HepG2 (cell line): ENCODE results near the gene NEK6. TPM values are rescaled to one million over a fixed set of nuclear protein-coding genes. Genes with fewer than 3 reads are reported as not detected.

Experiments
- HIVEP1 ChIP-seq: sonication (generic); formaldehyde crosslinking; IDR thresholded peaks from 2 replicates; pipeline ENCODE4 v1.4.0; 2020; ENCODE audit warnings: mild to moderate bottlenecking, missing genetic modification reagents
- KMT2B ChIP-seq: IDR thresholded peaks from 2 replicates; pipeline ENCODE4 v1.6.1; 2016; ENCODE audit warnings: missing genetic modification reagents, missing compliant biosample characterization
- POGZ ChIP-seq: sonication (generic); formaldehyde crosslinking; IDR thresholded peaks from 2 replicates; pipeline ENCODE4 v1.4.0; 2020; ENCODE audit warnings: mild to moderate bottlenecking, missing genetic modification reagents
- ZNF652 ChIP-seq: IDR thresholded peaks from 2 replicates; pipeline ENCODE4 v1.6.1; 2016; ENCODE audit warnings: low read depth, borderline replicate concordance
- polyA plus RNA-seq, 8 experiments: library from polyadenylated mRNA; depleted of rRNA in 3 of 8; stranded (reverse) in 7 of 8; unstranded in 1 of 8; fragments of >200 nt; fragmentation: Illumina TruSeq in 4 of 8; extraction: Trizol in 4 of 8; gene quantifications; 2 replicates each; pipeline versions ENCODE4 v1.2.1 to v1.2.3, GENCODE V29; 2011 to 2016; ENCODE audit warnings: low read depth in 4 of 8, missing spikeins in 1 of 8, mixed read lengths in 1 of 8; ENCODE audit not compliant: insufficient read depth in 1 of 8
- total RNA-seq, 5 experiments: library from RNA; depleted of rRNA; stranded (reverse); fragments of >200 nt; fragmentation: Illumina TruSeq; extraction: Trizol; gene quantifications; 2 replicates each; pipeline ENCODE4 v1.2.3, GENCODE V29; 2016; ENCODE audit warnings: low read depth in 1 of 5
- TF ChIP-seq, protein P1 (sequence below): sonication (generic); formaldehyde crosslinking; IDR thresholded peaks from 2 replicates; pipeline ENCODE4 v1.4.0; 2020; ENCODE audit warnings: missing genetic modification reagents
- TF ChIP-seq, protein P2 (sequence below): sonication (generic); formaldehyde crosslinking; IDR thresholded peaks from 2 replicates; pipeline ENCODE4 v1.5.1; 2020; ENCODE audit warnings: missing genetic modification reagents, mild to moderate bottlenecking, borderline replicate concordance
- TF ChIP-seq, protein P3 (sequence below): sonication (generic); formaldehyde crosslinking; IDR thresholded peaks from 2 replicates; pipeline ENCODE4 v1.4.0; 2020; ENCODE audit warnings: mild to moderate bottlenecking, missing genetic modification reagents

The NEK6 gene
- total and polyA plus RNA-seq, 2 of the 13 experiments (the other 11 are each of a cell fraction or from before 2014, with no cell fraction given): 30.4 to 119 TPM

DNA sequence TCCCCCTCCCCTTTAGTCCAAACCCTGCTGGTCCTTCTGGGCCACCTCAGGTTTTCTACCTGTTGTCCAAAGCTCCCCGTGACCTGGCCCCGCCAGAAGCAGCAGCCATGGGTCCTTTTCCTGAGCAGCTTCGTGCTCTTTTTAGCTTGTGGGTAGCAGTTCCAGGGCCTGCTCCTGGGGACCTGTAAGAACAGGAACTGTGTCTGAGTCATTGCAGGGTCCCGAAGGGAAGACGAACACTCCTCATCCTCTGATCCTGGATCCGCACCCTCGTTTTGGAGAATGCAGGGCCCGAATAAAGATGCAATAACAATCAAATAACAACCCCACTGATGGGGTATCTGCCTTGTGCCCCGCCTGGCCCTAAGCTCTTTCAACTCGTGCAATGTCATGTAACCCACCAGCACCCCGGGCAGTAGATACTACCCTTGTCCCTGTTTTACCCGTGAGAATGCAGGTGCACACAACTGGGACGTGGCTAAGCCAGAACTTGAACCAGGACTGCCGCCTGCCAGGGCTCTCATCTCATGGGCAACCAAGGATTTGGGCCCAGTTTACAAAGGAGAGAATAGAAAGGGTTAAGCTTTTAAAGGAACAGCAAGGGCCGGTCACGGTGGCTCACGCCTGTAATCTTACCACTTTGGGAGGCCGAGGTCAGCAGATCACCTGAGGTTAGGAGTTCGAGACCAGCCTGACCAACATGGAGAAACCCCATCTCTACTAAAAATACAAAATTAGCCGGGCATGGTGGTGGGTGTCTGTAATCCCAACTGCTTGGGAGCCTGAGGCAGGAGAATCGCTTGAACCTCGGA is 33.2 kb downstream of the NEK6 start (continued):
- TF ChIP-seq, protein P1, sequence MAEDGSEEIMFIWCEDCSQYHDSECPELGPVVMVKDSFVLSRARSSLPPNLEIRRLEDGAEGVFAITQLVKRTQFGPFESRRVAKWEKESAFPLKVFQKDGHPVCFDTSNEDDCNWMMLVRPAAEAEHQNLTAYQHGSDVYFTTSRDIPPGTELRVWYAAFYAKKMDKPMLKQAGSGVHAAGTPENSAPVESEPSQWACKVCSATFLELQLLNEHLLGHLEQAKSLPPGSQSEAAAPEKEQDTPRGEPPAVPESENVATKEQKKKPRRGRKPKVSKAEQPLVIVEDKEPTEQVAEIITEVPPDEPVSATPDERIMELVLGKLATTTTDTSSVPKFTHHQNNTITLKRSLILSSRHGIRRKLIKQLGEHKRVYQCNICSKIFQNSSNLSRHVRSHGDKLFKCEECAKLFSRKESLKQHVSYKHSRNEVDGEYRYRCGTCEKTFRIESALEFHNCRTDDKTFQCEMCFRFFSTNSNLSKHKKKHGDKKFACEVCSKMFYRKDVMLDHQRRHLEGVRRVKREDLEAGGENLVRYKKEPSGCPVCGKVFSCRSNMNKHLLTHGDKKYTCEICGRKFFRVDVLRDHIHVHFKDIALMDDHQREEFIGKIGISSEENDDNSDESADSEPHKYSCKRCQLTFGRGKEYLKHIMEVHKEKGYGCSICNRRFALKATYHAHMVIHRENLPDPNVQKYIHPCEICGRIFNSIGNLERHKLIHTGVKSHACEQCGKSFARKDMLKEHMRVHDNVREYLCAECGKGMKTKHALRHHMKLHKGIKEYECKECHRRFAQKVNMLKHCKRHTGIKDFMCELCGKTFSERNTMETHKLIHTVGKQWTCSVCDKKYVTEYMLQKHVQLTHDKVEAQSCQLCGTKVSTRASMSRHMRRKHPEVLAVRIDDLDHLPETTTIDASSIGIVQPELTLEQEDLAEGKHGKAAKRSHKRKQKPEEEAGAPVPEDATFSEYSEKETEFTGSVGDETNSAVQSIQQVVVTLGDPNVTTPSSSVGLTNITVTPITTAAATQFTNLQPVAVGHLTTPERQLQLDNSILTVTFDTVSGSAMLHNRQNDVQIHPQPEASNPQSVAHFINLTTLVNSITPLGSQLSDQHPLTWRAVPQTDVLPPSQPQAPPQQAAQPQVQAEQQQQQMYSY: 0 out of 2 replicates have a peak, but pooled peaks have one; percentile 22
- TF ChIP-seq, protein P2, sequence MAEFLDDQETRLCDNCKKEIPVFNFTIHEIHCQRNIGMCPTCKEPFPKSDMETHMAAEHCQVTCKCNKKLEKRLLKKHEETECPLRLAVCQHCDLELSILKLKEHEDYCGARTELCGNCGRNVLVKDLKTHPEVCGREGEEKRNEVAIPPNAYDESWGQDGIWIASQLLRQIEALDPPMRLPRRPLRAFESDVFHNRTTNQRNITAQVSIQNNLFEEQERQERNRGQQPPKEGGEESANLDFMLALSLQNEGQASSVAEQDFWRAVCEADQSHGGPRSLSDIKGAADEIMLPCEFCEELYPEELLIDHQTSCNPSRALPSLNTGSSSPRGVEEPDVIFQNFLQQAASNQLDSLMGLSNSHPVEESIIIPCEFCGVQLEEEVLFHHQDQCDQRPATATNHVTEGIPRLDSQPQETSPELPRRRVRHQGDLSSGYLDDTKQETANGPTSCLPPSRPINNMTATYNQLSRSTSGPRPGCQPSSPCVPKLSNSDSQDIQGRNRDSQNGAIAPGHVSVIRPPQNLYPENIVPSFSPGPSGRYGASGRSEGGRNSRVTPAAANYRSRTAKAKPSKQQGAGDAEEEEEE (CRISPR knock-in tag): no peak
- TF ChIP-seq ZNF652 (CRISPR knock-in tag) (peak; percentile 65), KMT2B (CRISPR knock-in tag) (no peak), POGZ (CRISPR knock-in tag) (no peak), HIVEP1 (CRISPR knock-in tag) (no peak)
- TF ChIP-seq, protein P3, sequence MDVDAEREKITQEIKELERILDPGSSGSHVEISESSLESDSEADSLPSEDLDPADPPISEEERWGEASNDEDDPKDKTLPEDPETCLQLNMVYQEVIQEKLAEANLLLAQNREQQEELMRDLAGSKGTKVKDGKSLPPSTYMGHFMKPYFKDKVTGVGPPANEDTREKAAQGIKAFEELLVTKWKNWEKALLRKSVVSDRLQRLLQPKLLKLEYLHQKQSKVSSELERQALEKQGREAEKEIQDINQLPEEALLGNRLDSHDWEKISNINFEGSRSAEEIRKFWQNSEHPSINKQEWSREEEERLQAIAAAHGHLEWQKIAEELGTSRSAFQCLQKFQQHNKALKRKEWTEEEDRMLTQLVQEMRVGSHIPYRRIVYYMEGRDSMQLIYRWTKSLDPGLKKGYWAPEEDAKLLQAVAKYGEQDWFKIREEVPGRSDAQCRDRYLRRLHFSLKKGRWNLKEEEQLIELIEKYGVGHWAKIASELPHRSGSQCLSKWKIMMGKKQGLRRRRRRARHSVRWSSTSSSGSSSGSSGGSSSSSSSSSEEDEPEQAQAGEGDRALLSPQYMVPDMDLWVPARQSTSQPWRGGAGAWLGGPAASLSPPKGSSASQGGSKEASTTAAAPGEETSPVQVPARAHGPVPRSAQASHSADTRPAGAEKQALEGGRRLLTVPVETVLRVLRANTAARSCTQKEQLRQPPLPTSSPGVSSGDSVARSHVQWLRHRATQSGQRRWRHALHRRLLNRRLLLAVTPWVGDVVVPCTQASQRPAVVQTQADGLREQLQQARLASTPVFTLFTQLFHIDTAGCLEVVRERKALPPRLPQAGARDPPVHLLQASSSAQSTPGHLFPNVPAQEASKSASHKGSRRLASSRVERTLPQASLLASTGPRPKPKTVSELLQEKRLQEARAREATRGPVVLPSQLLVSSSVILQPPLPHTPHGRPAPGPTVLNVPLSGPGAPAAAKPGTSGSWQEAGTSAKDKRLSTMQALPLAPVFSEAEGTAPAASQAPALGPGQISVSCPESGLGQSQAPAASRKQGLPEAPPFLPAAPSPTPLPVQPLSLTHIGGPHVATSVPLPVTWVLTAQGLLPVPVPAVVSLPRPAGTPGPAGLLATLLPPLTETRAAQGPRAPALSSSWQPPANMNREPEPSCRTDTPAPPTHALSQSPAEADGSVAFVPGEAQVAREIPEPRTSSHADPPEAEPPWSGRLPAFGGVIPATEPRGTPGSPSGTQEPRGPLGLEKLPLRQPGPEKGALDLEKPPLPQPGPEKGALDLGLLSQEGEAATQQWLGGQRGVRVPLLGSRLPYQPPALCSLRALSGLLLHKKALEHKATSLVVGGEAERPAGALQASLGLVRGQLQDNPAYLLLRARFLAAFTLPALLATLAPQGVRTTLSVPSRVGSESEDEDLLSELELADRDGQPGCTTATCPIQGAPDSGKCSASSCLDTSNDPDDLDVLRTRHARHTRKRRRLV (CRISPR knock-in tag): no peak
